Upper lobe of left lung (tissue), 4 donors: Measurements from ENCODE around the gene CST8.

Experiments
- CTCF ChIP-seq, 6 experiments: fragments of 450-650 bp in 4 of 6; fragments of 200-600 bp in 2 of 6; sonication (generic) in 2 of 6; IDR thresholded peaks; one replicate each; pipeline ENCODE4 v1.5.1; 2016 to 2019; ENCODE audit warnings: antibody characterized with exemption in 6 of 6
- EP300 ChIP-seq, 4 donors: sonication (generic); formaldehyde crosslinking; IDR thresholded peaks; one replicate each; pipeline ENCODE4 v1.5.1; 2017; ENCODE audit warnings: antibody characterized with exemption in 4 of 4, control low read depth in 2 of 4
- POLR2A ChIP-seq, 4 donors: fragments of 450-650 bp; IDR thresholded peaks; one replicate each; pipeline ENCODE4 v1.5.1; 2016 to 2017; ENCODE audit warnings: antibody characterized with exemption in 4 of 4, mild to moderate bottlenecking in 2 of 4
- POLR2AphosphoS5 ChIP-seq, 2 donors: sonication (generic); formaldehyde crosslinking; IDR thresholded peaks; one replicate each; pipeline ENCODE4 v1.5.1; 2017; ENCODE audit warnings: antibody characterized with exemption in 2 of 2

- TF ChIP-seq CTCF (IDR thresholded peaks at IDR 0.05) (no peak), POLR2A (IDR thresholded peaks at IDR 0.05) (no peak), POLR2AphosphoS5 (IDR thresholded peaks at IDR 0.05) (no peak), EP300 (IDR thresholded peaks at IDR 0.05) (no peak)
These were observed 24.5 kb downstream of the CST8 start for GRCh38 chr20:23515250-23515939.
